GM20000 (cell line): ENCODE results near the gene IWS1.
A peak's percentile ranks its signal among the peaks of the same experiment; 100 is the strongest.

Experiments
- DNase-seq: peaks from one replicate; pipeline ENCODE4 v3.0.0; 2012; ENCODE audit warnings: low spot score
- CTCF ChIP-seq: IDR thresholded peaks from 2 replicates; pipeline ENCODE4 v1.5.1; 2012; ENCODE audit warnings: mild to moderate bottlenecking, control low read depth; ENCODE audit errors: extremely low read depth, missing control alignments

Gene IWS1

GRCh38 chr2:127564429-127565260 is 38.4 kb upstream of the IWS1 start:
- DNase-seq = no peak
- TF ChIP-seq CTCF = no peak

- TF ChIP-seq CTCF = no peak
- DNase-seq = peak; percentile 89
Observed at GRCh38 chr2:127563458-127564428, 37.5 kb upstream of the IWS1 start.

GRCh38 chr2:127562936-127563335 is 36.6 kb upstream of the IWS1 start:
- TF ChIP-seq CTCF = no peak
- no peak for DNase-seq

GRCh38 chr2:127561371-127561770 is 35.1 kb upstream of the IWS1 start:
- DNase-seq = no peak
- no peak for TF ChIP-seq CTCF

GRCh38 chr2:127560931-127561280 is 34.6 kb upstream of the IWS1 start:
- DNase-seq = no peak
- no peak for TF ChIP-seq CTCF

- DNase-seq = no peak
- no peak for TF ChIP-seq CTCF
Observed at GRCh38 chr2:127560201-127560930, 34.1 kb upstream of the IWS1 start.

- no peak for TF ChIP-seq CTCF
- DNase-seq = no peak
Observed at GRCh38 chr2:127559454-127559853, 33.2 kb upstream of the IWS1 start.
